ENCODE data around the gene NOSIP.

Gene NOSIP

DNA sequence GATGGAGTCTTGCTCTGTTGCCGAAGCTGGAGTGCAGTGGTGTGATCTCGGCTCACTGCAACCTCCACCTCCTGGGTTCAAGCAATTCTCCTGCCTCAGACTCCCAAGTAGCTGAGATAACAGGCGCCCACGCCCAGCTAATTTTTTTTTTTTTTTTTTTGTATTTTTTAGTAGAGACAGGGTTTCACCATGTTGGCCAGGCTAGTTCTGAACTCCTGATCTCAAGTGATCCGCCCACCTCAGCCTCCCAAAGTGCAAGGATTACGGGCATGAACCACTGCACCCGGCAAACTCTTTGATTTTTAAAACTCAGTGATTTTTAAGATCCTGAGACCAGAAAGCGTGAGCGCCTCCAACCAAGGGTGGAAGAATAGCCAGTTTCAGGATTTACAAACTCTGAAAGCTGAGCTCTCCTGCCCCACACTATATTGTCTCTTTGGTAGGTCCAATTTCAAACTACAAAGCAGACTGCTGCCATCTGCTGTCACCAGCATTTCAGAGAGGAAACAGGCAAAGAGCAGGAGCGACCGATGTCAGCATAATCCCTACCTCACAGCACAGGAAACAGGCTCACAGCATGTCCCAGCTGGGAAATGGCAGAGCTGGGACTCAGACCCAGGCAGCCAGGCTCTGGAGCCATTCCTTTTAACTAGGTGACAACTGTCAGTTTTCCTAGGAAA is 9.2 kb downstream of the NOSIP start:
- no peak for DNase-seq

DNA sequence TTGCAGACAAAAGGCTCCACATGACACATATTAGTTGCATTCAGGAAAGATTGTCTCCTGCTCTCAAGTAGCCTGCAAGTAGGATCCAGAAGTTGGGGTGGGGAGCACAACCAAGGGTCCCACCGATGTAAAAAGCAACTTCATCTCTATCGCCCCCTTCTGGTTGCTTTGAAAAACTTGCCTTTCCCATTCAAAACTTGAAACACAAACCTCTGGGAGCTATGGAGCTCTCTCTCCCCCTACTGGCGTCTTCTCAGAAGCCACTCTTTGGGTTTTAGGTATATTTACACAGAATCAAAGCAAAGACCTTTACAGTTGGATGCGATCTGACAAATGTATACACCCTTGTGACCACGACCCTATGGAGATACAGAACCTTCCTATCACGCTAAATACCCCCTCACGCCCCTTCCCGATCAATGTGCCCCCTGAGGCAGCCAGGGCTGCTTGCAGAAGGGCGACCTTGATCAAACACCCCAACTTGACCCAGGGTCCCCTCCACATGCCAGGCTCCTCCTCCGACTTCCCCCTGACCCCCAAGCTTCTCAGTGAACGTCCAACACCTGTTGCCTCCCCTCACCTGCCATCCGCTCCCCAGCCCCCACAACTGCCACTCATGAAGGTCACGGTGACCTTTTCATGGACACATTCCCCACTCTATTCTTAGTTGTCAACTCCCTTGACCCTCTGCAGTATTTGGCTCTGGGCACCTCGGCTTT is 10.1 kb downstream of the NOSIP start:
- peak; percentile 19 to 82 for DNase-seq

DNA sequence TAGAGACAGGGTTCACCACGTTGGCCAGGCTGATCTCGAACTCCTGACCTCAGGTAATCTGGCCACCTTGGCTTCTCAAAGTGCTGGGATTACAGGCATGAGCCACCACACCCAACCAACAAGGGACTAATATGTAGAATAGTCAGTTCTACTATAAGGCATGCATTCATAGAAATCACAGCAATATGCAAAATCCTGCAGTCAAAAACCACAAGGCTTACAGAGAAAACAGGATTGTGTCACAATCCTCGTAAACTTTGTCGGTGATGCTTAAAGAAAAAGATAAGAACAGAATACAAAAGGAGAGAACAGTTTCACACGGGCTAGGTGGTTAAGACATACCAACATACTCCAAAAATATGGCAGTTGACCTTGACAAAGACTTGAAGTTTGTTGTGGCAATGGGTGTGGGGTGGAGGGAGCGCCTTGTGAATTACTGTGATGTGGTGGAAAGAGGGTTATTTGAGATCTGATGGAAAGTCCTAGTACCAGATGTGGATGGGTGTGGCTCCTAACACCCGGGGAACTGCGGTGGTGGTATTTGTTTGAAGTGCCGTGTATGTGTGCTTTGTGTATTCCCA is 12.4 kb downstream of the NOSIP start:
- no peak for DNase-seq

DNA sequence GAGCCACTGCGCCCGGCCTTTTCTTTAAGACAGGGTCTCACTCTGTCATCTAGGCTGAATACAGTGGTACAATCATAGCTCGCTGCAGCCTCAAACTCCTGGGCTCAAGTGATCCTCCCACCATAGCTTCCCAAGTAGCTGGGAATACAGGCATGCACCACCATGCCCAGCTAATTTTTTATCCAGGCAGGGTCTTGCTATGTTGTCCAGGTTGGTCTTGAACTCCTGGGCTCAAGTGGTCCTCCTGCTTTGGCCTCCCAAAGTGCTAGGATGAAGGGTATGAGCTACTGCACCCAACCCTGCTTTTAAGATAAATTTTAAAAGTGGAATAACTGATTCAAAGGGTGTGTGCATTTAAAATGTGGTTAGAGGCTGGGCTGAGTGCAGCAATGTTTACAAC is 14.1 kb downstream of the NOSIP start:
- no peak for DNase-seq

DNA sequence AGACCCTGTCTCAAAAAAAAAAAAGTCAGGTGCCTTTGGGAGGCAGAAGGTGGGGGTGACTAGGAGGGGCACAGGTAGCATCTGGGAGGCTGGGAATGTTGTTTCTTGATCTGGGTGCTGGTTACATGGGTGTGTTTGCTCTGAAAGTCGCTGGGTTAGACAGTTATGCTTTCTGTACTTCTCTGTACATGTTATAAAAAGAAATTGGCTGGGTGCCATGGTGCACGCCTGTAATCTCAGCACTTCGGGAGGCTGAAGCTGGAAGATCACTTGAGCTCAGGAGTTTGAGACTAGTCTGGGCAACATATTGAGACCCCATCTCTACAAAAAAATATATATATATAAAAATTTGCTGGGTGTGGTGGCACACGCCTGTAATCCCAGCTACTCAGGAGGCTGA is 15.1 kb downstream of the NOSIP start:
- DNase-seq: no peak

DNA sequence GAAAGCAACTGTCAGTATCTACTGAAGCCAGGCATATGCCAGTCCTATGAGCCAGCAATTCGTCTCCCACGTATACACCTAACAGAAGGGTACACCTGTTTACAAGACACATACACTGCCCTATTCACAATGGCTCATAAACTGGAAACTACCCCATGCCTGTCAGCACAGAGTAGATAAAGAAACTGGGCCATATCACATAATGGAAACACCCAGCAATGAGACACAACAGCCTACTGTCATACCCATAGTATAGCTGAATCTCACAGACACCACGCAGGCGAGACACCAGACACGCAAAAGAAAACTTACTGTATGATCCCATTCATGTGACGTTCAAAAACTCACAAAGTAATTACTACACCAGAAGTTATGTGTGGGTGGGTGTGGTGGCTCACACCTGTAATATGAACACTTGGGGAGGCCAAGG is 15.7 kb downstream of the NOSIP start:
- no peak for DNase-seq

DNA sequence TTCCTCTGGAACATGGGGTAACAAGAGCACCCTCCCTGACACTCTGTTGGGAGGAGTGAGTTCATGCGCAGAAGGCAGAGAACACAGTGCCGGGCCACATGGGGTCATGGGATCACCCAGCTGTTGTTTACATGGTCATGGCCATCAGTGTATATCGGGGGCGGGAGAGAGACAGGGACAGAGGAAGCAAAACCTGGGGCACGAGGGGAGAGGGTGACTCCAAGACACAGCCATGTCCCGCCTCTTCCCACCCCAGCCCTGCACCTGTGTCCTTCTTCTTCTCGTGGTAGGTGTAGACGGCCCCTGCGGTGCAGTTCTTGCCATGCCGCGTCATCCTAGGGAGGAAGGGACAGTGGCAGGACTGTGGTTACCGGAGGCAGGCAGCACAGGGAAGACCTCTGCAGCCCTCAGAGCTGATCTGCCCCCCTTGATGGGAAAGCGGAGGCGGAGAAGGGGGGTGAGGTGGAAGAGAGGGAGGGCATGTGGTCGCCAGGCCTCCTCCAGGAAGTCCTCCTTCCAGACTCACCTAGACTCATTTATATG is 19.9 kb downstream of the NOSIP start:
- DNase-seq: peak; percentile 19 to 62

DNA sequence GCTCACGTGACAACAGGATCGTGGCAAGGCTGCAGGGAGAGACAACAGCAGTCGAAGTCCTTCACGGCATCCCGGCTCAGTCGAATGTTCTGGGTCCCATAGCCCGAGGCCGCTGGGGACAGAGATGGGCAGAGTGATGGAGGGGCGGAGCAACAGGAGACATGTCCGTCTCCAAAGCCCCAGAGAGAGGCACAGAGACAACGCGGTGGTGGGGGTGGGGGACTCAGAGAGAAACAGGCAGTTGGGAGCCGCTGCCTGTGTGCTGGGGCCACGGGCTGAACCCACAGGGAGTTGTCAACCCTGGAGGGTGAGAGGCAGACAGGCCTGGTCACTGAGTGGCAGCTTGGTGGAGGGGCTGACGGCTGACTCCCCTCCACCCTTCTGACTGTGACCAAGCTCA is 20.4 kb downstream of the NOSIP start:
- no peak for DNase-seq

DNA sequence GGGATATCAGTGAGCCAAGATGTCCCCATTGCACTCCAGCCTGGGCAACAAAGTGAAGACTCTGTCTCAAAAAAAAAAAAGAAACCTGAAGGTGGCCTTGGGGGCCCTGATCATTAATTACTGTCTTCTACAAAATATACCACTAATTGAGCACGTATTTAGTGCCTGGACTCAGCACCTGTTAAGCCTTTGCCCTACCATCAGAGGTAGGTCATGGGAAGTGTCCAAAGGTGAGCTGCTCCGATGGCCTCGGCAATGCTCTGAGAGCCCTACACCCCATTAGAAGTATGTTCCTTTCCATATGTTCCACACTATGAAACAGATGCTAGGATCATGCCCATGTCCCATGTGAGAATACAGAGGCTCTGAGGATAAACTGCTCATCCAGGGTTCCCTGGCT is 20.9 kb downstream of the NOSIP start:
- DNase-seq: no peak

DNA sequence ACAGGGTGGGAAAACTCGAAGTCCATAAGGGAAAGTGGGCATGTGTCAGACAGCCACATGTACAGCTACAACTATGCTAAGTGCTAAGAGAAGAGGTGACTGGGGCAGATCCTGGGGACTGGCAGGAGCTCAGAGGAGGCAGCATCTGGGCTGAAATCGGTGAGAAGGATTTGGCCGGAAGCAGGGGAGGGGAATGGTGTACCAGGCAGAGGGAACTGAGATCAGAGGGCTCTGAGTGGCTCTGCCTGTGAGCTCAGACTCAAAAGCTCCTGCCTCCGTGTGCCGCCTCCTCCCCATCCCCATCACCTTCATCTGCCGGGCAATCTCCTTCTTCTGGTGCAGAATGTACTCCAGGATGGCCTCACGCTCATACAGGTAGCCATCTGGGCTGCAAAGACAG is 21.8 kb downstream of the NOSIP start:
- DNase-seq: no peak

DNA sequence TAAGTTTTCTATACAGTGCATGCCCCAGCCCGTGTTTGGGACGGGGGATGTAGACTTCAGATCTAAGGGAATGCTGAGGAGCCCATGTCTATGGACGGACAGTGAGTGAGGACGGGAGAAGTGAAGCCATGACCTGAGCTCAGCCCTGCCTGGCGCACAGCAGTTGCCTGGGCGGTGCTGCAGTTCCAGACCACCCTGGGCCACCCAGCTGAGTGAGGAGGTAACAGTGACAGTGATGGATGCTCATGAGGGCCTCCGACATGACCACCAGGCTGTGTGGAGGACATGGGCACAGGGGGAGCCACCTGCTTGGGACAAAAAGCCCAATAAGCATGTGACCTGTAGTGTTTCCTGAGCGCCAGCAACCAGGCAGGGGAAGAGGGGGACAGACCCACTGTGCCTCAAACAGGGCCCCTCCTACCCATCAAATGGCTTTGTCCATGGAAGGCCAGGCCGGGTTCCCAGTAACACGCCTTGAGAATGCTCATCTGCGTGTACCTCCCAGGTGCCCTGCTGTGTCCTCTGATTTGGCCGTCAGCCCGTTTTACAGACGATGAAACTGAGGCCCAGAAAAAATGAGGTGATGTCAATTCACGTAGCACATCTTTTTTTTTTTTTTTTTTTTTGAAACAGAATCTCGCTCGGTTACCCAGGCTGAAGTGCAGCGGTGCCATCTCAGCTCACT is 22.6 kb downstream of the NOSIP start:
- no peak for DNase-seq

DNA sequence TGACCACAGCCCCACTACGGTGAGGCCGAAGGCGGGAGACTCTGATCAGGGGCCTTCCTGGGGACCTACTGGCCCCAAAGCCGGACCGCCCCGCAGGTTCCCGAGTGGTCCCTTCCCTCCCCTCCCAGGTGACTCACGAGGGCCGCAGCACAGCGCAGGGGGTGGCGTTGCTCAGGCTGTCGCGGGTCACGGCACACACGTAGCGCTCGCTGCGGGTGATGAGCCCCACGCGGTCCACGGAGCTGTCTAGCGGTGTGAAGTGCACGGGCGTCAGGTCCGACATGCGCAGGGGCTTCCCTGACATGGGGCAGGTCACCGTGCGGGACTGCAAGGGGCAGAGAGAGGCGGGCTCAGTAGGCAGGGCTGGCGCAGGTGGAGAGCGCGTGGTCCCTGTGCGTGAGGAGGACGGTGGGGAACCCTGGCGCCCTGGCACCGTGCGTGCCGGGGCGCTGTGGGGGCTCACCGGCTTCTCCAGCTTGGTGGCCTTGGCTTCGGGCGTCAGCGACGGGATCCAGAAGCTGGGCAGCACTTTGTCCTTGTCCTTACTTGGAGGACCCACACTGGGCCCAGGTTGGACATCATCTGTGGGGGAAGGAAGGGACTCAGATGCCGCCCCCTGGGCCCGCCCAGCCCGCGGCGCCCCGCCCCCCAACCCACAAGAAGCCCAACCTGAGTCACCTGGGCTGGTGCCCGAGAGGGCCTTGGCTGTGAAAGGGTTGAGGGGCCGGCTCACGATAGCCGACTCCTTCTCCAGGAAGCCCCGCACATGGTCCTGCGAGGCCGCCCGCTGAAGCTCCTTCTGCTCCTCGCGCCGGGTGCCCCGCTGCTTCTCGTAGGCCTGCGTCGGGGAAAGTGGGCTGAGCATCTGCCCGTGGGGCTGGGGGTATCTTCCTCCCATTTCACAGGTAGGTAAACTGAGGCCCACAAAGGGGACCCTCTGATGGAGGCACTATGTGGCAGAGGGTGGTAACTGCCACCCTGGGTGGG is 23.7 kb downstream of the NOSIP start:
- no peak for DNase-seq

DNA sequence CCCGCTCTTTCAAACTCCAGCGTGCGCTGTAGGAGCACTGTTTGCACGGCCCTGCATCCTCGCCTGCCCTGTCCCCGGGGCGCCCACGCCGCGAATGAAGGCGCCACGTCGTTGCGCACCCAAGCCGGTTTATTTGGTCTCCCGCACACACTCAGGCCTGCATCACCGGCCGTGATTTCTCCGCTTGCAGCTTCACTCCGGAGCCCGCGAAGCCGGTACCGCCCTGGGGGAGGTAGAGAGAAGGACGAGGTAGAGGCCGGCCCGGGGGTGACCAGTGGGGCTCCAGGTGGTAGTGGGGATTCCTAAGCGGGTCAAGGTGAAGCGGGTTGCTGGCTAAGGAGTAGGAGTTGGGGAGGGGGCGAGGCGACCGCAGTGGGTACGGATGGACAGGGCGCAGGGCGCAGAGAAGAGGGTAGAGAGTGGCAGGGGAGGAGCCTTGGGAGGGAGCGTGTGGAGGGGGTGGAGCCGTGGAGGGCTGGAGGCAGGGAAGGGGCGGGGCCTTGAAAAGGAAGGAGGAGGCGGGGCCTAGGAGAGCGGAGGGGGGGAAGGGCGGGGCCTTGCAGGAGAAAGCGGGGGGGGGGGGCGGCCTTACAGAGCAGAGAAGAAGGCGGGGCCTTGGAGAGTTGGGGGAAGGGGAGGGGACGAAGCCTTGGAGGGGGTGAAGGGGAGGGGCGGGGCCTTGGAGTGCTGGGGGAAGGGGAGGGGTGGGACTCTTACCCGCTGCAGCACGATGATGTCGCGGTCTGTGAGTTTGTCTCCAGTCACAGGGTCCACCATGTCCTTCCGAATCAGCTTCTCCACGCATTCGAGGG is 24.6 kb downstream of the NOSIP start:
- no peak for DNase-seq

DNA sequence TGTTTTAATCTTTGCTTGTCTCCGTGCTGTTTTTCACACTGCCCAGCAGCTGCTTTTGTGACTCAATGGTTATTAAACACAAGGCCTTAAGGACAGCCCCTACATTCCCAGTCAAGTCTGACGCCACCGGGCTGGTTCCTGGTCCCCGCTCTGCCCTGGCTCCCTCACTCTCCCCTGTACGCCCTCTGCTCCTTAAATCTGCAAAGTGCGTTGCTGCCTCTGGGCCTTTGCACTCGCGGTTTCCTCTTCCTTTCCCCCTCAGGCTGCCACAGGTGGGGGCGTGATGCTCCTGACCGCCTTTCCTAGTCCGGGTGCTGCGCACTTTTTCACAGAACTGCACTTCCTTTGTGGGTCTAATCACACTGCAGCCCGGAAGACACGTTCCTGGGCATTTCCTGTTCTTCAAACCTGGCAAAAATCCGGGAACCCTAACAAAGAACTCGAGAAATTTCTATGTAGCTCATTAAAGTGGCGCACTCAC is 25.6 kb downstream of the NOSIP start:
- no peak for DNase-seq

DNA sequence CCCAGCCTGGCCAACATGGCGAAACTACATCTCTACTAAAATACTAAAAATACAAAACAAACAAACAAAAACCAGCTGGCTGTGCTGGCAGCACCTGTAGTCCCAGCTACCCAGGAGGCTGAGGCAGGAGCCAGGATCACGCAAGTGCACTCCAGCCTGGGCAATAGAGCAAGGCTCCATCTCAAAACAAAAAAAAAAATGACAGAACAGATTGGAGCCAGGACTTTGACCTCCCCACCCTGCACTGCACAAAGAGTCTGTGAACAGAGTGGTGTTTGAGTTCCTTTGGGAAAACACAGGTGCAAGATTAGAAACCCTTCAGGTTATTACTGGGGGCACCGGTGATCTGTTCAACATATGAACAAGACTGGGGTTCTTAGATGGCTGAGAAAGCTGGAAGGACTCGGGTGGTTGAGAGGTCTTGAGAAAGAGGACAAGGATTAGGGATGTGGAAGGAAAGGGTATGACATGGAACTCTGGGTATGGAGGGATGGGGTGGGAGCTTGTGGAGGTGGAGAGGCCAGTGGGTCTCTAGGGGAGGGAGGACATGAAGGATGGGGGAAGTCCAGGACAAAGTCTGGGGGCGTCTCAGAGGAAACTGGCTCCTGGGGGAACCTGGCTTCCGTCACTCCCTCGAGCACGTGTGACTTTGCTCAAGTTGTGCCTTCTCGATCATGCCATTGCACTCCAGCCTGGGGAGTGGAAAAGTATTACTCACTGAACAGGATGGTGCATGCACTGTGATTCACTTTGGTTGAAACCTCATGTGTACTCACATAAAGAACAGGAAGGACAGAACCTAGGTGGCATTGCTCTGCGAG is 26.7 kb downstream of the NOSIP start:
- no peak for DNase-seq

DNA sequence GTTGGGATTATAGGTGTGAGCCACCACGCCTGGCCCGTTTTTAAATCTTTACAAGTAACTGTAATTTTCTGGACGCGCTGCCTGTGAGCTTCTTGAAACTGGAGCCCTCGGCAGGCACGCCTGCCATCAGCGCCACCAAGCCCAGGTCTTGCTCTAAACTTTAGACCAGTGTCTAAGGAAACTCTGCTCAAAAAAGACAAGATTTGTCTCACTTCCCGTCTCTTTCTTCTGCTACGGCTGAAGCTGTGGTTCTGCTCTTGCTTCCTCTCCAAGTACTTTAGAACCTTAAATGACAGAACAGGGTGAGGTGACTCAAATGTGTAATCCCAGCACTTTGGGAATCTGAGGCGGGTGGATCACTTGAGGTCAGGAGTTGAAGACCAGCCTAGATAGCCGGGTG is 27.6 kb downstream of the NOSIP start:
- no peak for DNase-seq

DNA sequence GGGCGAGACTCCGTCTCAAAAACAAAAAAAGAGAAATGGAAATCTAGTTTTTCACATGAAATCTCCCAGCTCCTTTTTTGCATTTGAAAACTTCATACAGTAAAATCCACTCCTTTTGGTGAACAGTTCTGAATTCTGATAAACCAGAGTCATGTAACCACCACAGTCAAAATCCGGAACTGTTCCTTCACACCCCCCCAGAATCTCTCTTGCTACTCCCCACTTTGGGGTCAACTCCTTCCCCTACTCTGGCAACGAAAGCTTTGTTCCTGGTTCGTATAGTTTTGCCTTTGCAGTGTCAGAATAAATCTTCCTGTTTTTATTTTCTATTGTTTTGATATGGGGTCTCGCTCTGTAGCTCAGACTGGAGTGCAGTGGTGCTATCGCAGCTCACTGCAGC is 28.8 kb downstream of the NOSIP start:
- no peak for DNase-seq

DNA sequence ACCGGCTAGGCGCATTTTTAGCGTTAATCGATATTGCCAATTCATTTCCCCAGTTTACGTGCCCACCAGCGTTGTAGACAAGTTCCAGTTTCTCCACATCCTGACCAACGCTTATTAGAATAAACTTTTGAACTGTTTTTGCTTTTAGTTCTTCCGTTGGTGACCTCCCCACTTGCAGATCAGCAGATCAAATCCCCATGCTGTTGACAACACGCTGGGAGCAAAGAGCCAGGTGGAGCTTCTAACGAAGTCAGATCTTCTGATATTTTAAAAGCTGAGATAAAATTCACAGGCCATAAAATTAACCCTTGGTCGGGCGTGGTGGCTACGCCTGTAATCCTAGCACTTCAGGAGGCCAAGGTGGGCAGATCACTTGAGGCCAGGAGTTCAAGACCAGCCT is 31.3 kb downstream of the NOSIP start:
- DNase-seq: no peak

DNA sequence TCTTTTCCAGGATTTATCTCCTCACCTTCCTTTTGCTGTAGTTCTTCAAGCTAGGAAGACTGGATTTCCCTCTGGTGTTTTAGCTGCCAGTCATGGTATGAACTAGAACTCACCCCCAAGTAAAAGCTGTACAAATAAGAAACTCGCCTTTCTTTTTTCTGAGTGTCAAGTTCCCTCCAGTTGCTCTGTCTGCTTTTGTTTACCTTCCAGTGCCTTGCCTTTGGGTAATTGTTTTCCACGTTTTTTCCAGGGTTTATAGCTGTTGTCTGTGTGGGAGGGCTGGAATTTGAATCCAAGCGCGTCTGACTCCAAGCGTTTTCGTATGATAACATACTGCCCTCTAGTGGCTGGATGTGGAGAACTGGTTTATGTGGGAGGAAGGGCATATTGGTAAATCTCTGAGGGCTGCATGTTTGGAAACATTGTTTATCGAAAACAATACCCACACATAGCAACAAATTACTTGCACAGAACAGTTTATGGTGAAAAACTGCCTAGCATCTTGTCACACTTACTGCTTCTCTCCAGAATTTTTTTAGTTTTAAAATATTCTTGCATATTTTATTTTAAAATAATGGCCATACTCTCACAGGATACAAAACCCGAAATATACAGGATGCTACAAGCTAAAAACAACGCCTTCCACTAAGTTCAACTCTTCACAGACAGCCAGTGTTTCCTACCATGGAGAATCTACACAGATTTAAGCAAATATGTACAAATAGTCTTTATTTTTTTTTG is 33.4 kb downstream of the NOSIP start:
- DNase-seq: peak; percentile 75 to 79
